ENCODE measurements around the gene LY86.
"Not testable (repeated sequence)": the region's sequence is repeated elsewhere in the genome, so short reads cannot be mapped to it uniquely, and the experiment has no call there.

LY86 gene

DNA sequence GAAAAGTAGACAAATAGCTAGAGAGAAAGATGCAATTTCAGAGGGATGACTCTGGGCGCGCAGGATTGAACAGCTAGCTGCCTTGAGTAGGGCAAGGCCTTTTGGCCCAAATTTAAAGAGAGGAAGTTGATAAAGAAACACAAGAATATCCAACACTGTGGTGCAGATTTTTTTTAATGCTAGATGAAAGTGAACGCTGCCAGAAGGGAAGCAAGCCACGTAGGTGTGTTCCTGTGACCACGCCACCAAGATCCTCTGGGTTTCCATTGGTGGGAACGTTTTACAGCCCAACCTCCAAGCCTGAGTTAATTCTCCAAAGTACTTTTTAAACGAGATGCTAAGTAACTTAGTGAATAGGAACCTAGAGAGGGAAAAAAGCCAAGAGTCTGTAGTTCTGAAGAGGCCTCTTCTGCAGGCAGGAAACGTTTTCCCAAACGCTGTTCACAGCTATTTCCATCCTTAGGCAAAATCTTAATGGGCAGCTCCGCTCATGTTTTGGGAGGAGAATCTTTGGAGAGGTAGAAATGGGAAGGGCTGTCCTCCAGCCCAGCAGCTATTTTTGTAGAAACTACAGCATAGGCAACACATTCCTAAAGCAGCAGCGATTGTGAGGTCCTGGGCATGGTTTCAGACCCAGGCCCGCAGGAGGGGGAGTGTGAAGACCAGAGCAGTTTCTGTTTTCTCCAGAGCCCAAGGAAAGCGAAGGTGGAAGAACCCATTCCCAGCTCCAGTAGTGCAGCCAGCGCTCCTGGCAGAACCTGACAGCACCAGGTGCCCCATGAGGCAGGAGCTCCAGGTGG lies 8.2 kb downstream of the LY86 start:
- no peak for DNase-seq (ENCODE audit: low read depth in 2 of 2)

DNA sequence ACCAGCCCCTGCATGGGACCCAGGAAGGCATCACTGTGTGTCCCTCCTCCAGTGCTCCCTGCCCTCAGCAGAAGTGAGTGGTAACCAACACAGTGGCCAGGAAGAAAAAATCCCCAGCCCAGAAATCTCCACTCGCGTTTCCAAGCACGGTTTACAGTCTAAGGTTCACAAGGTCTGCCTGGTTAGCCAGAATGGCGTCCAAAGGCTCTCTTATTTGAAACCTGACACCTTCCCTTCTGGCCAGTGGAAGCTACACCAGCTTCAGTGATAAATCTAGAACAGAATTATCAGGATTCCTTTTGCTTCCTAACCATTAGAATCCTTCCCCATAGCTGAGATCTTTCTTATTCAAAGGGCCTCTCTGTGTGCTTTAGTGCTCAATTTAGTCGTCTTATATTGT lies 9.2 kb downstream of the LY86 start:
- DNase-seq (ENCODE audit: low read depth in 2 of 2) = no peak

DNA sequence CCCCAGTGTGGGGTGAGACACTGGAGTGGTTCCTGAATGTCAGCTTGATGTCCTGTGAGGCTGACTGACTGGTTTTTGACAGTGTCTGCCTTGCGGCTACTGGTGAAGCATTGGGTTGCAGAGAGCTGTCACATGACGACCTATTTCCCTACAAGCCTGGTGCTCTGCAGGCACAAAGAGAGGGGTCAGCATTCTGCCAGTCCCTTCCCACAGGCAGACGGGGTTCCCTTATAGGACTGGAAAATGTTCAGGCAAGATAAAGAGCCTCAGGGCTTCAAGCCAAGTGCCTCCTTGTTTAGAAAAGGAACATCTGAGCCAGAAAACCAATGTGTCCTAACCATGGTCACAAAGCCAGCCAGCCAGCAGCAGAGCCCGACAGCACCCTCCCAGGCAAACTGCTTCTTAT lies 11.0 kb downstream of the LY86 start:
- DNase-seq (ENCODE audit: low read depth in 2 of 2) = no peak

DNA sequence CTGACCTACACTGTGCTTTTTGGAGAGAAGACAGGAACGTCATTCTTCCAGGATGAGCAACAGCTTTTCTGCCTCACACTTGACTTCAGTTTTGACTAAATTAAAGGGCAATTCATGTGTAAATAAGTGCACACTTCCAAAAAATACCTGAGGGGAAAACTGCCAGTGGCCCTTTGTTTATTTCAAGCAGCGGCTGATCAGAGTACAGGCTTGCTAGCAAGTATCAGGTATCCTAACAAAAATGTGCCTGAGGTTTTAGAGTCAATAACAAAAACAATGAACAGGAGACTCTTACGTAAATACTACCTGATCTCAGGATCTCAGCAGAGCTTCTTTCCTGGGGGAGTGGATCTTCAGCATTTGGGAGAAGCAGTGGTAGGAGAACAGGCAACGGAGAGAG lies 12.4 kb downstream of the LY86 start:
- DNase-seq (ENCODE audit: low read depth in 2 of 2) = no peak

DNA sequence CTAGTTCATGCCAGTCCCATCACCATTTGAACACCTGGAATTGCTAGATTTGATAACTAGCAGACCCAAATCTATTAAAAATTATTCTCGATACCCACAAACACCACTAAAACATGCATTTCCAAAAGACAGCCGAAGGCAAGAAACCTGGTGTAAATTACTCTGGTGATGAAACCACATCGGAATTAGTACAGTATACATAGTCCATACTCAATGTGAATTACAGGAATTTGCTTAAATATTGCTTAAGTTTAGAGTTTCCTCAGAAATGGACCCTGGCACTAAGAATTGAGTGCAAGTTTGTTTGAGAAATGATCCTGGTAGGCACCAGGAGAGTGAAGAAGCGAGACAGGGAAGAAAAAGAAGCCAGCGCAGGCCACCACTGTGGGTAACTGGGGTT lies 13.7 kb downstream of the LY86 start:
- no peak for DNase-seq (ENCODE audit: low read depth in 2 of 2)

DNA sequence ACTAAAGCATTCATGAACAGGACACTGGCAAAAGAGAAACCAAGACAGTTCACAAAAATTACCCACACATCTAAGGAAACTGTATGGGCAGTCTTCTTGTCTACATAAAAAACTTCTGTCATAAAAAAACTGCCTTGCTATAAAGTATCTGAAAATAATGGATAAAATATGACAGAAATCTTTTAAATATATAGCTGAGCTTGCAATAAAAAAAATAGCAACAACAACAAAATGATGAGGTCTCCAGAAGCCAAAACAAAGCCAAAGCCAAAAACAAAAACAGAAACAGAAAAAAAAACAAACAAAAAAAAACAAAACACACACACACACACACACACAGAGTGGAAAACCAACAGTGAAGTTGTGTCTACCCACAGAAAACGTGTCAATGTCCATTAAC lies 14.8 kb downstream of the LY86 start:
- no peak for DNase-seq (ENCODE audit: low read depth in 2 of 2)

DNA sequence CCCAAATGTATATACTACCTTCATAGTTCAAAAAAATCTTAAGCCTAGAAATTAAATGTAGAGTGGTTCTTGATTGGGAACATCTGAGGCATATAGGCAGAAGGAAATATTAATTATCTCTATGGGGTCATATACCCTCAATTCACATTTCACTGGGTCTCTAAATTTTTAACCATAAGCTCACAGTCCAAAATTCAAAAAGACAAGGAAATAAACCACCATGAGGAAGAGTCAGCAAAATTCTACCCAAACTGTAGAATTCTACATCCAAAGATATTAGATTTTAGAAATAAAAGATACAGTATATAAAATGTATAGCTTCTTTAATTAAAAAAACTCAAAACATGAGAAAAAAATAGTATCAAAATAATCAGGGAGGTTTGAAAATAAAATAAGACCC lies 15.5 kb downstream of the LY86 start:
- DNase-seq (ENCODE audit: low read depth in 2 of 2) = no peak

DNA sequence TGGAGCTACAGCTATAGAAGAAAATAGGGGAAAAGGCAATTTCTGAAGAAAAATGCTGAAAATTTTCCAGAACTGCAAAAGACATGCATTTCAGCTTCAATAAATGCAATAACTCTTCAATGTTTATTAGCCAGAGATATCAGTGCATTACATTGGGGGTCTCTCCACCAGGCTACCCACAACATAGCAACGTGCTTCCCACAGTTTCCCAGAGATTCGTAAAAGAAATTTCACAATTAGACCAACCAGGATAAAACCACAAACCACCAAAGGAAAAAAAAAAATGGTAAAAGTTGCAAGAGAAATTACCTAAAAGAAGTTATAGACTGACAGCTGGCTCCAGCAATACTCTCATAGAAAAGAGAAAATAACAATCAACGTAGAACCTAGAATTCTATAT lies 16.0 kb downstream of the LY86 start:
- no peak for DNase-seq (ENCODE audit: low read depth in 2 of 2)

DNA sequence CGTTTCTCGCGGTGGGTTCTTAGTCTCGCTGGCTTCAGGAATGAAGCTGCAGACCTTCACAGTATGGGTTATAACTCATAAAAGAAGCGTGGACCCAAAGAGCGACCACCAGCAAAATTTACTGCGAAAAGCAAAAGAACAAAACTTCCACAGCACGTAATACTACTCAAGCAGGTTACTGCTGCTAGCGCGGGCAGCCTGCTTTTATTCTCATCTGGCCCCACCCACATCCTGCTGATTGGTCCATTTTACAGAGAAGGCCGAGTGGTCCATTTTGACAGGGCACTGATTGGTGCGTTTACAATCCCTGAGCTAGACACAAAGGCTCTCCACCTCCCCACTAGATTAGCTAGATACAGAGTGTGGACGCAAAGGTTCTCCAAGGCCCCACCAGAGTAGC lies 17.4 kb downstream of the LY86 start:
- DNase-seq (ENCODE audit: low read depth in 2 of 2) = no peak

DNA sequence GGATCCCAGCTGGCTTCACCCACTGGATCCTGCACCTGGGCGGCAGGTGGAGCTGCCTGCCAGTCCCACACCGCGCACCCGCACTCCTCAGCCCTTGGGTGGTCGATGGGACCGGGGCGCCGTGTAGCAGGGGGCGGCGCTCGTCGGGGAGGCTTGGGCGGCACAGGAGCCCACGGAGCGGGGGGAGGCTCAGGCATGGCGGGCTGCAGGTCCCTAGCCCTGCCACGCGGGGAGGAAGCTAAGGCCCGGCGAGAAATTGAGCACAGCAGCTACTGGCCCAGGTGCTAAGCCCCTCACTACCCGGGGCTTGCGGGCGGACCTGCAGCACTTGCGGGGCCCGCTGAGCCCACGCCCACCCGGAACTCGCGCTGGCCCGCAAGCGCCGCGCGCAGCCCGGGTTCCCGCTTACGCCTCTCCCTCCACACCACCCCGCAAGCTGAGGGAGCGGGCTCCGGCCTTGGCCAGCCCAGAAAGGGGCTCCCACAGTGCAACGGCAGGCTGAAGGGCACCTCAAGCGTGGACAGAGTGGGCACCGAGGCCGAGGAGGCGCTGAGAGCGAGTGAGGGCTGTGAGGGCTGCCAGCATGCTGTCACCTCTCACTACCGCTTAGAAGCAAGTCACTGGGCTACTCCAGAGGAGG lies 18.0 kb downstream of the LY86 start:
- not testable (repeated sequence) for DNase-seq (ENCODE audit: low read depth in 2 of 2)

DNA sequence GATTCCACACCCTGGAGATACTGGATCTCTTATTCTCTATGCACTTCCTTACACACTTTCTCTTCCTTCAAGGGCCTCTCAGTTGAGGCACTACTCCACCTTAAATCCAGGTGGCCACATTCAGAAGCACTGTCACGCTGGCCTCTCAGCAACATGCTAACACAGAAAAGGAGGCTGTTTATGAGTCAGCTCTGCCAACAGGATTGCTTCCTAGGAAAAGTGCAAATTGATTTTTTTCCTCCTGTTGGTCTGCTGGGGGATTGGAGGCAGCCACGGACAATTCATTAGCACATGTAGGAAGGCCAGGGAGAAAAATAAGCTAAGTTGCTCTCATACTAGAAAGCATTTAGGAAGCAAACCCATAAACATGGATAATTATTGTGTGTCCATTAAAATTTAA lies 20.9 kb downstream of the LY86 start:
- no peak for DNase-seq (ENCODE audit: low read depth in 2 of 2)

DNA sequence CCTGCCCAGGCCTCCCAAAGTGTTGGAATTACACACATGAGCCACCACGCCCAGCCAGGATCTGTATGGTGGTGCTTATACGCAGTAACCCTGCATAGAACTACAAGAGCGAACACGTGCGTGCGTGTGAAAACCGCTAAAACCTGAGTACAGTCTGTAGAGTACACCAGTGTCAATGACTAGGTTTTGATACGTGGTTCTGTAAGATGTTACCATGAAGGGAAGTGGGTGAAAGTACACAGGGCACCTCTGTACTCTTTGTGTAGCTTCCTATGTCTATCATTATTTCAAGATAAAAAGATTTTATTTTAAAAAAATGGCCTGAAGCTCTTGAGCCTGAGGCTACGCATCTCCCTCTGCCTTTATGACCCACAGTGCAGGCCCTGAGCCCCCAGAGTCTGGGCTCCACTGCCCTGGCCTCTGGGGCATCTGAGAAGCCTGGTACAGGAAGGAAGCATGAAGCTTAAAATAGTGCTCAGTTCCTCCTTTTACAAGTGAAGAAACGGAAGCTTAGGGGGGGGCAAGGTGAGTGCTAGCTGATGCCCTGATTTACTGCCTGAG lies 21.6 kb downstream of the LY86 start:
- no peak for DNase-seq (ENCODE audit: low read depth in 2 of 2)

DNA sequence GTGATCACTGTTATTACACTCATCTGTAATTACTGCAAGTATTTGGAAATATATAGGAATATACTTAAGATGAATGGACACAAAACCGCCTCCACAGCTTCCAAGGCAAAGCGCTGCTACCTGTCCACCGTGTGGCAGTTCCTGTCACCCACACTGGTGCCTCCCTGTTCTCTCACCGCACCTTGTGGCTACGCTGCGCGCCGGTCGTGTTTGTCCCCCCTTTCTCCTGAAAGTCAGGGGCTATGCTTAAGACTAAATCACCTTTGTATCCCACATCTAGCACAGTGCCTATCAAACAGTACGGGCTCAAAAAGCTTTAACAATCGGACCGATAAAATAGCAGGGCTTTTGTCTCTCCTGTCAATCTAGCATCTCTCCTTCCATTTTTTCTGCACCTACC lies 23.0 kb downstream of the LY86 start:
- no peak for DNase-seq (ENCODE audit: low read depth in 2 of 2)

DNA sequence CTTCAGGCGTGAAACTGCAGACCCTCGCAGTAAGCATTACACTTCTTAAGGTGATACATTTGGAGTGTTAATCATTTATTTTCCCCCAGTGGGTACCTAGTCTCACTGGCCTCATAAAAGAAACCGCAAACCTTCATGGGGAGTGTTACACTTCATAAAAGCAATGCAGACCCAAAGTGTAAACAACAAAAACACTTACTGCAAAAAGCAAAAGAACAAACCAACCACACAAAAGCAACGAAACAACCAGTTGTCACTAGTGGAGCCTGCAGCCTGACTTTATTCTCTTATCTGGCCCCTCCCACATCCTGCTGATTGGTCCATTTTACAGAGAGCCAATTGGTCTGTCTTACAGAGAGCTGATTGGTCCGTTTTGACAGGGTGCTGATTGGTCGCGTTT lies 23.8 kb downstream of the LY86 start:
- DNase-seq (ENCODE audit: low read depth in 2 of 2) = no peak

DNA sequence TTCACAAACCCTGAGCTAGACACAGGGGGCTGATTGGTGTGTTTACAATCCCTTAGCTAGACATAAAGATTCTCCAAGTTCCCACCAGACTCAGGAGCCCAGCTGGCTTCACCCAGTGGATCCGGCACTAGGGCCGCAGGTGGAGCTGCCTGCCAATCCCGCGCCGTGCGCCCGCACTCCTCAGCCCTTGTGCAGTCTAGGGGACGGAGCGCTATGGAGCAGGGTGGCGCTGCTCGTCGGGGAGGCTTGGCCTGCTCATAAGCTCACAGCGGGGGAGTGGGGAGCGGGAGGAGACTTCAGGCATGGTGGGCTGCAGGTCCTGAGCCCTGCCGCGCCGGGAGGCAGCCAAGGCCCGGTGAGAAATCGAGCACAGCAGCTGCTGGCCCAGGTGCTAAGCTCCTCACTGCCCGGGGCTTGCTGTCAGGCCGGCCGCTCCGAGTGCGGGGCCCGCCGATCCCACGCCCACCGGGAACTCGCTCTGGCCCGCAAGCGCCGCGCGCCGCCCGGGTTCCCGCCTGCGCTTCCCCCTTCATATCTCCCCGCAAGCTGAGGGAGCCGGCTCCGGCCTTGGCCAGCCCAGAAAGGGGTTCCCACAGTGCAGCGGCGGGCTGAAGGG lies 24.7 kb downstream of the LY86 start:
- DNase-seq (ENCODE audit: low read depth in 2 of 2) = not testable (repeated sequence)

DNA sequence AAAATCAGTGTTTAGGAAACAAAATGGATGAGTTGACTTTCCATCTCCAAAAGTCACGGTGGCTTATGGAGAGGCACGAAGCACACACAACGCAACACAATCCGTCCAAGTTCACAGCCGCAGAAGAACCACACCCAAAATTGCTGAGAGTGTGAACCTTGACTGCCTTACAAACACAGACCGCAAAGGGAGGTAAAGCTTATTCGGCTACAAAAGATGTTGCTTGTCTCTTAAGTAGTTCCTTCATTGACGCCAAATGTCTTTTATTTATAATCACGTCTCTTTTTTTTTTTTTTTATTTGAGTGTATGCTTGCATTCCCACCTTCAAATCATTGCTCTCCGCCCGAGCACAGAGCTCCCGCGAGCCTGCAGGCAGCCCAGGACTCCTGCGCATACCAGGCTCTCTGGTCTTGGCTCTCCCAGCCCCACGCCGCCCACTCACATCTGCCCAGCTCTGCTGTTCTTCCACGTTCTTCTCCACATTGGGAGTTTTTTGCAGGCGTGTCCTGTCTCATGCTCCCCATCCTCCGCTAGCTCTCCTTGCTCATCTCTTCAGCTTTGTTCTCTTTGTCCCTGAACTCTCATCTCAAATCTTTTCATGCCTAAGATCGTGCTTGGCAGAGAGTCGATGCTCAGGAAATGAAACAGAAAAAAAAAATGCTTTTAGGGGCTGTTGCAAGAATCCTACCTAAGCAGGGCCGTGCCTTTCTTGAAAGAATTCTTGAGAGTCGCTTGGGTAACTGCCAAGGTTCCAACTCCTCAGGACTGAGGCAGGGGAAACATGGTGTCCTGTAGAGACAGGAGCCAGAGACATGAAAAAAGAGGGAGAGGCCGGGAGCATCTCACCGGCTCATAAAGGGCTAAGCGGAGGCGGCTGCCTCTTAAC lies 25.8 kb downstream of the LY86 start:
- no peak for DNase-seq (ENCODE audit: low read depth in 2 of 2)

DNA sequence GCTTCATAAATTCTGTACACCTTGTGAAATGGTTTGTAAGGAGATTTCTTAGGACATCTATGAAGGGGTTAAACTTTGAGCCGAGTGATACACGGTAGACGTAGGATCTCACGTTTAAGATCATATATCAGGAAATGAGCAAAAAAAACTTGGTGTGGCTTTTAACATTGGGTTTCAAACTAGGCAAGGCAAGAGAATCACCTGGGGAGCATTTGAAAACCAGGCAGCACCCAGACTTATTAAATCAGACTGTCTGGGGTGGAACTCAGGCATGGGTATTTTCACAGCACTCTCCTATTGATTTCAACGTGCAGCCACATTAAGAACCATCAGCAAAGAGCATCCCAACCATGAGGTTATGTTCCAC lies 26.4 kb downstream of the LY86 start:
- no peak for DNase-seq (ENCODE audit: low read depth in 2 of 2)

DNA sequence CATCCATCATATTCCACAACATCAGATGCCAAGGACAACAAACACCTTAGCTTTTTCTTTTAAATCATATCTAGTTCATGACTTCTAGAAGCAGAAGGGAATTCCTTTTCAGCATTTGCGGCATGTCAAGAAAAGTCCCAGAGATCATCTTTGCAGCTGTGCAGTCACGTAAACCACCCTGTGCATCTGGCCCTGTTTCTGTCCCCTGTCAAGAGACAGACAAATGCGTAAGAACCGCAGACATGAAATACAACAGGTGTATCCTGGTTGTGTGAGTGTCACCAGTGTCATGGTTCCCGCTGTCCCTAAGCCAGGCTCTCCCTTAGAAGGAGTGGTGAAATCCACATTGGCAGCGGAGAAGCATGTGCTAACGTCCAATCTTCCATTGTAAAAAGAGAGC lies 28.1 kb downstream of the LY86 start:
- DNase-seq (ENCODE audit: low read depth in 2 of 2) = no peak

DNA sequence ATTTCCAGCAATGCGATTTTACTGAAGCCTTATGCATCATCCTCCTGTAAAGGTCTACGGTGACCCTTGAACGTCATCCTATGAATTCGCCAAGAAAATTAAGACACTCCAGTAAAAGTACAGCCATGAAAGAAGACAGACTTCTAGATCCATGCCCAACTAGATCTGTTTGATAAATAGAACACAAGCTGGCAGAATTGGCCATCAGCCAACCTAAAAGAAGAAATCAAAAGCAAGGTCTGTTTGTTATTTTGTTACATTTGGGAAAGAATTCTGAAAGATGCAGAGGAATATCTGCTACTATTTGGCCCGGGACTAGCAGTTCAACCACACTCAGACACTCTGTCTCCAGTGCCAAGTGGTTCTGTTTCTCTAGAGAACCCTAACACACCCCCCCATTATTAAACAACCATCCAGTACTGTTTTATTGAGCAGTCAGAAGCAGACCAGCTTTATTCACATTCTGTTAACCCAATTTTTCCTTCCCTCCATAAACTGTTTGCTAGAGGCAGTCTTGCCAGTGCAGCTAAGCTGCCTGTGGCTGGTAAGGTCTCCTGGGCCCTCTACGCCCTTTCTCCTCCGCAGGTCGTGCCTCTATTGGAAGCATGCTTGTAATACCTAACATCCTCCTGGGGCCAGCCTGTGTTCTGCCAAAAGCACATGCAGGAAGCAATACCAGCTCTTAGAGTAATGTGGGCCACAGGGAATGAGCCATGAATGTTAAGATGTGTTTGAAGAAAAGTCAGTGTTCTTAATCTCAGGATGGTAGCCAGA lies 30.7 kb downstream of the LY86 start:
- DNase-seq (ENCODE audit: low read depth in 2 of 2) = no peak

DNA sequence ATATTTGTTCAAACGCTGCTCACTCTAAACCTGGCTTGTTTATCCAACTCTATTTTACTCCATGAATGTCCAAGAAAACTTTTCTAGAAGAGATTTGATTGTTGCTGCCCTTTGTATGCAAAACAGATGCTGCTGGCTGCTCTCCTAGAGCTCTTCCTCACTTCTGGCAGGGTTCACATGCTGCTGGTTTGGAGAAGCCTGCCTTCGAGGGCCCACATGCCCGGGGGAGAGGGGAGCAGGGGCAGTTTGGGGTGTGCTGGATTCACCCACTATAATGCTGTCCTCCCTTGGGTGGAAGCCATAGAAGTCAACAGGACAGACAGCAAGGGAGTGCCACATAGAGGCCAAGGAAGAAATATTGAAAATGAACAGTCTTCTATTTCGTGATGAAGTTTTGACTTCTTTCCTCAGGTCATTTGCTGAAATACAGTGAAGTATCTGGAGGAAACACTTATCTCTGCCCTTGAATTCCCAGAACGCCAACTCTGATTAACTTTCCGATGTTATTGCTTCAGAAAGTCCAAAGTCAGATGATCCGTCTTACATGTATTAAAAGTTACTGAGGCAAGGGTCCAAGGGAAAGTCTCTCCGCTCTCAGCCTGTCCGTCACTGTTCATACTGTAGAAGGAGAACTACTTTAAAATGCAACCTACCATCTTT lies 32.4 kb downstream of the LY86 start:
- DNase-seq (ENCODE audit: low read depth in 2 of 2) = no peak

DNA sequence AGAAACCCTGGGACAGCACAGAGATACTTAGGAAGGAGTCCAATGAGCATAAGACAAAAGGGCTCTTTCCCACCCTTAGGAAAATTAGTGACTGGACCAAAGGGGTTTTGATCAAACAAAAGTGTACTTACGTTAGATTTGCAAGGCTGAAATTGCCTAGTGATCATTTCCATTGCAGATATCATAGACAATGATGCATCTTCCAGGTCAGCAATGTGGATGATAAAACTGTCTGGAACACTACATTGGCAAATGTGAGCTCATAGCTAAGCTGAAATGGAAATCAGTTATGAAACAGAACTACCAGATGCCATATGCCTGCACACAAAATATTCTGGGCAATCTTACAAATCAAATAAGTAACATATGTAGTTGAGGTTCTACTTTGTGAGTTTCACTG lies 34.0 kb downstream of the LY86 start:
- no peak for DNase-seq (ENCODE audit: low read depth in 2 of 2)
